22Rv1 (cell line): ENCODE data around the gene DCN.

ENCODE experiments used
- ZFX ChIP-seq: fragments of 450-650 bp; IDR thresholded peaks from 2 replicates; pipeline ENCODE4 v1.6.1; 2017; ENCODE audit warnings: antibody characterized with exemption, borderline replicate concordance
- TF ChIP-seq, protein P1 (sequence below): fragments of 450-650 bp; IDR thresholded peaks from 2 replicates; pipeline ENCODE4 v1.5.1; 2017; ENCODE audit warnings: mild to moderate bottlenecking

DNA sequence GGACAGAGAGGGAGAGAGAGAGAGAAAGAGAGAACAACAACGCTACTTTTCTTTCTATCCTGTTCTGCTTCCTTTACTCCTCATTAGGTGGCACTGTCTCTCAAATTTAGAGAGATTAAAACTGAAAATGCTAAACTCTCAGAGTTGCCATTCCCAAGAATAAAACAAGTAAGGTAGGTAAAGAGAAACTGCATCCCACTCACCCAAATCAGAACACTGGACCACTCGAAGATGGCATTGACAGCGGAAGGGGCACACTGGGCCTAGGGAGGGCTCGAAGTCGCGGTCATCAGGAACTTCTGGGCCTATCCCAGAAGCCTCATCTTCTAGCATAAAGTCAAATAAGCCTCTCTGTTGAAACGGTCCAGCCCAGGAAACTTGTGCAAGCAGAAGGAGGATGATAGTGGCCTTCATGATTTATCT lies 4.5 kb downstream of the DCN start:
- TF ChIP-seq, protein P1, sequence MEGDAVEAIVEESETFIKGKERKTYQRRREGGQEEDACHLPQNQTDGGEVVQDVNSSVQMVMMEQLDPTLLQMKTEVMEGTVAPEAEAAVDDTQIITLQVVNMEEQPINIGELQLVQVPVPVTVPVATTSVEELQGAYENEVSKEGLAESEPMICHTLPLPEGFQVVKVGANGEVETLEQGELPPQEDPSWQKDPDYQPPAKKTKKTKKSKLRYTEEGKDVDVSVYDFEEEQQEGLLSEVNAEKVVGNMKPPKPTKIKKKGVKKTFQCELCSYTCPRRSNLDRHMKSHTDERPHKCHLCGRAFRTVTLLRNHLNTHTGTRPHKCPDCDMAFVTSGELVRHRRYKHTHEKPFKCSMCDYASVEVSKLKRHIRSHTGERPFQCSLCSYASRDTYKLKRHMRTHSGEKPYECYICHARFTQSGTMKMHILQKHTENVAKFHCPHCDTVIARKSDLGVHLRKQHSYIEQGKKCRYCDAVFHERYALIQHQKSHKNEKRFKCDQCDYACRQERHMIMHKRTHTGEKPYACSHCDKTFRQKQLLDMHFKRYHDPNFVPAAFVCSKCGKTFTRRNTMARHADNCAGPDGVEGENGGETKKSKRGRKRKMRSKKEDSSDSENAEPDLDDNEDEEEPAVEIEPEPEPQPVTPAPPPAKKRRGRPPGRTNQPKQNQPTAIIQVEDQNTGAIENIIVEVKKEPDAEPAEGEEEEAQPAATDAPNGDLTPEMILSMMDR, result peak; percentile 73
- TF ChIP-seq ZFX, result no peak
